ENCODE data around the gene CMSS1.

Gene CMSS1

GRCh38 chr3:99789011-99789721, 28.5 kb upstream of the CMSS1 start:
- Histone ChIP-seq H3K4me3 (no peak overlapping the region), H3K27ac (no peak overlapping the region)
- TF ChIP-seq CTCF (IDR thresholded peaks at IDR 0.05): peak; percentile 43
- no peak for DNase-seq (ENCODE audit: low spot score)

GRCh38 chr3:99794485-99794884, 23.2 kb upstream of the CMSS1 start:
- DNase-seq (ENCODE audit: low spot score): no peak
- TF ChIP-seq CTCF (IDR thresholded peaks at IDR 0.05): no peak
- no peak overlapping the region for H3K4me3 ChIP-seq
- H3K27ac ChIP-seq: no peak overlapping the region

GRCh38 chr3:99795573-99795972, 22.1 kb upstream of the CMSS1 start:
- H3K27ac ChIP-seq: no peak overlapping the region
- H3K4me3 ChIP-seq: no peak overlapping the region
- no peak for TF ChIP-seq CTCF (IDR thresholded peaks at IDR 0.05)
- DNase-seq (ENCODE audit: low spot score): no peak

- no peak for TF ChIP-seq CTCF (IDR thresholded peaks at IDR 0.05)
- DNase-seq (ENCODE audit: low spot score): no peak
- no peak overlapping the region for H3K4me3 ChIP-seq
- H3K27ac ChIP-seq: no peak overlapping the region
Measured at GRCh38 chr3:99799422-99799821, 18.2 kb upstream of the CMSS1 start.

GRCh38 chr3:99803297-99803696, 14.4 kb upstream of the CMSS1 start:
- no peak for DNase-seq (ENCODE audit: low spot score)
- Histone ChIP-seq H3K4me3 (no peak overlapping the region), H3K27ac (no peak overlapping the region)
- no peak for TF ChIP-seq CTCF (IDR thresholded peaks at IDR 0.05)

- no peak overlapping the region for H3K27ac ChIP-seq
- H3K4me3 ChIP-seq: no peak overlapping the region
- no peak for DNase-seq (ENCODE audit: low spot score)
- no peak for TF ChIP-seq CTCF (IDR thresholded peaks at IDR 0.05)
Measured at GRCh38 chr3:99805160-99805559, 12.5 kb upstream of the CMSS1 start.

GRCh38 chr3:99808163-99808794, 9.4 kb upstream of the CMSS1 start:
- Histone ChIP-seq H3K27ac (no peak overlapping the region), H3K4me3 (no peak overlapping the region)
- TF ChIP-seq CTCF (IDR thresholded peaks at IDR 0.05): peak; percentile 60
- no peak for DNase-seq (ENCODE audit: low spot score)
